Ovary (tissue), 3 donors: ENCODE data around the gene OGFRL1.

Experiments used
- POLR2A ChIP-seq: fragments of 450-650 bp; IDR thresholded peaks from one replicate; pipeline ENCODE4 v1.6.1; 2017; ENCODE audit warnings: antibody characterized with exemption, mild to moderate bottlenecking, moderate library complexity
- TF ChIP-seq, protein P1 (sequence below), 3 donors: fragments of 450-650 bp in 2 of 3; fragments of 200-600 bp in 1 of 3; IDR thresholded peaks; one replicate each; pipeline versions ENCODE4 v1.5.1 to v1.8.0; 2016 to 2022; ENCODE audit warnings: antibody characterized with exemption in 3 of 3, mild to moderate bottlenecking in 1 of 3
- donor health status: DM: no; HTN: no; CAD: no.

DNA sequence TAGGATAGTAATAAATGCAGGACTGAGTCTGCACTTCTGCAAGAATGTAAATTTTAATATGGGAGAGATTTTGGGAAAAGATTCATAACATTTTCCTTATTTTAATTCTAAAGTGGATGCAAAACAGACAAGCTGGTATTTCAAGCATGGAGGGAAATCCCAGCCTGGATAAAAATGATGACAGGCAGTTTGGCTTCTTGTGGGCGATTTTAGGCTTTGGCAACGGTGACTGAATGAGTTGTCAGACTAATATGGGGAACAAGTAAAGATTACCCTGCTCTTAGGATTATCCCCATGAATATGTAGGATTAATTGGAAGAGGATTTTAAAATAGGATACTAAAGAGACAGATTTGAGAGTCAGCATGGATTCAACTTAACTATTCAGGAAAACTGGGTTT, 21.0 kb downstream of the OGFRL1 start:
- TF ChIP-seq, protein P1, sequence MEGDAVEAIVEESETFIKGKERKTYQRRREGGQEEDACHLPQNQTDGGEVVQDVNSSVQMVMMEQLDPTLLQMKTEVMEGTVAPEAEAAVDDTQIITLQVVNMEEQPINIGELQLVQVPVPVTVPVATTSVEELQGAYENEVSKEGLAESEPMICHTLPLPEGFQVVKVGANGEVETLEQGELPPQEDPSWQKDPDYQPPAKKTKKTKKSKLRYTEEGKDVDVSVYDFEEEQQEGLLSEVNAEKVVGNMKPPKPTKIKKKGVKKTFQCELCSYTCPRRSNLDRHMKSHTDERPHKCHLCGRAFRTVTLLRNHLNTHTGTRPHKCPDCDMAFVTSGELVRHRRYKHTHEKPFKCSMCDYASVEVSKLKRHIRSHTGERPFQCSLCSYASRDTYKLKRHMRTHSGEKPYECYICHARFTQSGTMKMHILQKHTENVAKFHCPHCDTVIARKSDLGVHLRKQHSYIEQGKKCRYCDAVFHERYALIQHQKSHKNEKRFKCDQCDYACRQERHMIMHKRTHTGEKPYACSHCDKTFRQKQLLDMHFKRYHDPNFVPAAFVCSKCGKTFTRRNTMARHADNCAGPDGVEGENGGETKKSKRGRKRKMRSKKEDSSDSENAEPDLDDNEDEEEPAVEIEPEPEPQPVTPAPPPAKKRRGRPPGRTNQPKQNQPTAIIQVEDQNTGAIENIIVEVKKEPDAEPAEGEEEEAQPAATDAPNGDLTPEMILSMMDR (IDR thresholded peaks at IDR 0.05), result no peak
- no peak for TF ChIP-seq POLR2A
